Measurements from ENCODE around the gene PKLR. TPM values are rescaled to one million over a fixed set of nuclear protein-coding genes. Genes with fewer than 3 reads are reported as not detected.

The PKLR gene
- 3.3 TPM for total RNA-seq

GRCh38 chr1:155301342-155301841, at the start of gene PKLR:
Gene PKLR (minus strand): TSS chr1:155301438. CDS start chr1:155301395, 43 bp downstream.

GRCh38 chr1:155320661-155321617, 19.7 kb upstream of the PKLR start, which contains the start of gene RUSC1:
Gene RUSC1 (plus strand): TSS chr1:155320894. CDS start chr1:155321774, 880 bp downstream.

GRCh38 chr1:155308493-155309422, 7.5 kb upstream of the PKLR start, which contains the start of gene FDPS:
Gene FDPS (plus strand): TSS chr1:155308866. CDS start chr1:155309790, 924 bp downstream.

GRCh38 chr1:155277070-155277901, 24.0 kb downstream of the PKLR start, which contains the start of gene HCN3:
Gene HCN3 (plus strand): TSS chr1:155277463. CDS start chr1:155277591, 128 bp downstream.

GRCh38 chr1:155273343-155274245, 27.6 kb downstream of the PKLR start, which contains the start of gene CLK2:
Gene CLK2 (minus strand): TSS chr1:155273504. CDS start chr1:155270977, 2,527 bp downstream.

GRCh38 chr1:155261852-155262673, 39.2 kb downstream of the PKLR start, which contains the start of gene SCAMP3:
Gene SCAMP3 (minus strand): TSS chr1:155262360. CDS start chr1:155262151, 209 bp downstream.

GRCh38 chr1:155255243-155256007, 45.8 kb downstream of the PKLR start, which contains the start of gene ENTREP3:
Gene ENTREP3 (minus strand): TSS chr1:155255483. CDS start chr1:155254877, 606 bp downstream.

Other genes starting within 250 kb of the PKLR start
- 11.8 TPM for gene EFNA4, start 237.7 kb downstream of the PKLR start, total RNA-seq
- gene EFNA3, start 222.6 kb downstream of the PKLR start, total RNA-seq, result 6.0 TPM
- 74.2 TPM for gene EFNA1, start 173.6 kb downstream of the PKLR start, total RNA-seq
- 33.7 TPM for gene SLC50A1, start 165.6 kb downstream of the PKLR start, total RNA-seq
- 33.9 TPM for gene DPM3, start 160.9 kb downstream of the PKLR start, total RNA-seq
- 80.7 TPM for gene KRTCAP2, start 128.1 kb downstream of the PKLR start, total RNA-seq
- gene TRIM46, start 127.6 kb downstream of the PKLR start, total RNA-seq, result 2.3 TPM
- 27.5 TPM for gene THBS3, start 93.5 kb downstream of the PKLR start, total RNA-seq
- gene MTX1, start 92.7 kb downstream of the PKLR start, total RNA-seq, result 41.6 TPM
- gene ENTREP3, start 46.0 kb downstream of the PKLR start, total RNA-seq, result 12.8 TPM
- 45.5 TPM for gene SCAMP3, start 39.1 kb downstream of the PKLR start, total RNA-seq
- gene CLK2, start 27.9 kb downstream of the PKLR start, total RNA-seq, result 63.5 TPM
- gene HCN3, start 24.0 kb downstream of the PKLR start, total RNA-seq, result 4.6 TPM
- 111 TPM for gene FDPS, start 7.4 kb upstream of the PKLR start, total RNA-seq
- 27.9 TPM for gene RUSC1, start 19.5 kb upstream of the PKLR start, total RNA-seq